H1 (cell line): ENCODE results near the gene KIAA0319L. TPM values are rescaled to one million over a fixed set of nuclear protein-coding genes. Genes with fewer than 3 reads are reported as not detected.

Experiments
- CTCF ChIA-PET: fragments of 300-600 bp; sonication (Branson Sonifier 250); formaldehyde crosslinking; loops from one replicate; lab custom pipeline; 2021; ENCODE audit not compliant: partially characterized antibody; lab: Charles Lee
- POLR2A ChIA-PET: fragments of 300-600 bp; sonication (Branson Sonifier 250); formaldehyde crosslinking; loops from one replicate; lab custom pipeline; 2021; ENCODE audit warnings: inconsistent platforms; ENCODE audit not compliant: partially characterized antibody; lab: Charles Lee
- DNase-seq, 2 experiments: peaks; one replicate each; pipeline versions ENCODE4 v3.0.0 to v3.0.0-alpha.2; 2010 to 2022; ENCODE audit warnings: low spot score in 2 of 2, low read depth in 1 of 2, mixed read lengths in 1 of 2
- FAIRE-seq: peaks from 2 replicates; lab custom pipeline; 2011; peaks lifted over from hg19 to GRCh38; lab: Jason Lieb, UNC
- H2AFZ ChIP-seq: 2 replicates; pipeline ENCODE4 v1.8.1; 2012; ENCODE audit warnings: low read length, inconsistent platforms
- H2AK5ac ChIP-seq: 2 replicates; pipeline ENCODE4 v1.6.1; 2013; ENCODE audit warnings: low read depth, low read length
- H2BK120ac ChIP-seq: replicated peaks from 2 replicates; pipeline ENCODE3; 2013; ENCODE audit warnings: low read depth, low read length, inconsistent platforms
- H2BK12ac ChIP-seq: 2 replicates; pipeline ENCODE4 v1.6.1; 2013; ENCODE audit warnings: low read depth, low read length
- H2BK15ac ChIP-seq: 2 replicates; pipeline ENCODE4 v1.6.1; 2013; ENCODE audit warnings: low read length
- H2BK20ac ChIP-seq: 2 replicates; pipeline ENCODE4 v1.6.1; 2013; ENCODE audit warnings: low read length
- H2BK5ac ChIP-seq: 2 replicates; pipeline ENCODE4 v1.6.1; 2013; ENCODE audit warnings: low read depth, low read length
- H3K14ac ChIP-seq: 2 replicates; pipeline ENCODE4 v1.6.1; 2013; ENCODE audit warnings: inconsistent platforms; ENCODE audit not compliant: insufficient read length
- H3K18ac ChIP-seq: 2 replicates; pipeline ENCODE4 v1.6.1; 2013; ENCODE audit warnings: low read length; ENCODE audit errors: extremely low read depth
- H3K23ac ChIP-seq: 2 replicates; pipeline ENCODE4 v1.6.1; 2013; ENCODE audit warnings: inconsistent platforms; ENCODE audit not compliant: insufficient read length
- H3K23me2 ChIP-seq: 2 replicates; pipeline ENCODE4 v1.6.1; 2013; ENCODE audit warnings: low read depth, low read length
- H3K27ac ChIP-seq: 2 replicates; pipeline ENCODE4 v1.6.1; 2011; ENCODE audit warnings: low read depth, low read length, inconsistent platforms
- H3K27me3 ChIP-seq, 4 experiments: replicated peaks in 1 of 4; 1 replicate in 1 of 4; 2 replicates in 3 of 4; pipeline versions ENCODE4 v1.6.1 to v1.8.1; 2011 to 2013; ENCODE audit warnings: low read length in 3 of 4, mild to moderate bottlenecking in 3 of 4, inconsistent platforms in 2 of 4, mixed read lengths in 2 of 4, moderate library complexity in 1 of 4; ENCODE audit not compliant: control insufficient read depth in 3 of 4, insufficient read depth in 3 of 4; ENCODE audit errors: extremely low read depth in 1 of 4
- H3K36me3 ChIP-seq, 4 experiments: 2 replicates each; pipeline versions ENCODE4 v1.6.1 to v1.8.1; 2011 to 2013; ENCODE audit warnings: mild to moderate bottlenecking in 4 of 4, low read length in 3 of 4, moderate library complexity in 2 of 4, control low read depth in 1 of 4, inconsistent platforms in 1 of 4; ENCODE audit not compliant: insufficient read depth in 4 of 4, control insufficient read depth in 2 of 4
- H3K4ac ChIP-seq: replicated peaks from 2 replicates; pipeline ENCODE3; 2013; ENCODE audit warnings: low read length, low read depth, mixed read lengths, inconsistent platforms; ENCODE audit not compliant: insufficient read length
- H3K4me1 ChIP-seq, 4 experiments: replicated peaks in 1 of 4; 1 replicate in 1 of 4; 2 replicates in 3 of 4; pipeline versions ENCODE4 v1.6.1 to v1.8.1; 2011 to 2013; ENCODE audit warnings: low read length in 3 of 4, inconsistent platforms in 2 of 4, mixed read lengths in 1 of 4; ENCODE audit not compliant: insufficient read depth in 4 of 4, control insufficient read depth in 3 of 4
- H3K4me2 ChIP-seq, 2 experiments: 2 replicates each; pipeline versions ENCODE4 v1.6.1 to v1.8.1; 2011 to 2013; ENCODE audit warnings: low read depth in 2 of 2, low read length in 2 of 2, control low read depth in 1 of 2, inconsistent platforms in 1 of 2, mild to moderate bottlenecking in 1 of 2; ENCODE audit not compliant: insufficient read depth in 1 of 2
- H3K4me3 ChIP-seq, 4 experiments: fragments of 200-600, 300-600 bp in 1 of 4; sonication (generic), shearing (Covaris generic), sonication (Bioruptor Twin) in 1 of 4; 2 replicates each; pipeline versions ENCODE4 v1.5.1 to v1.8.1; 2011 to 2016; ENCODE audit warnings: low read length in 4 of 4, low read depth in 3 of 4, control low read depth in 2 of 4, inconsistent platforms in 2 of 4, mild to moderate bottlenecking in 2 of 4, mixed read lengths in 1 of 4, moderate library complexity in 1 of 4; ENCODE audit not compliant: insufficient read depth in 2 of 4; ENCODE audit errors: extremely low read depth in 1 of 4
- H3K56ac ChIP-seq: replicated peaks from 2 replicates; pipeline ENCODE3; 2013; ENCODE audit warnings: low read depth, mild to moderate bottlenecking, mixed read lengths, low read length, inconsistent platforms; ENCODE audit not compliant: insufficient read length
- H3K79me1 ChIP-seq: 2 replicates; pipeline ENCODE4 v1.6.1; 2013; ENCODE audit warnings: low read depth, low read length, control low read depth
- H3K79me2 ChIP-seq, 2 experiments: 2 replicates each; pipeline versions ENCODE4 v1.6.1 to v1.8.1; 2012 to 2013; ENCODE audit warnings: low read length in 2 of 2, mild to moderate bottlenecking in 2 of 2, inconsistent platforms in 1 of 2; ENCODE audit not compliant: insufficient read depth in 2 of 2, control insufficient read depth in 1 of 2
- H3K9ac ChIP-seq, 4 experiments: replicated peaks in 1 of 4; 1 replicate in 1 of 4; 2 replicates in 3 of 4; pipeline versions ENCODE4 v1.6.1 to v1.8.1; 2011 to 2013; ENCODE audit warnings: low read depth in 3 of 4, low read length in 3 of 4, control low read depth in 2 of 4, mild to moderate bottlenecking in 2 of 4, moderate library complexity in 2 of 4, inconsistent platforms in 1 of 4; ENCODE audit errors: extremely low read depth in 1 of 4
- H3K9me3 ChIP-seq, 2 experiments: 2 replicates each; pipeline versions ENCODE4 v1.6.1 to v1.8.1; 2012 to 2013; ENCODE audit warnings: mild to moderate bottlenecking in 2 of 2, moderate library complexity in 2 of 2, control low read depth in 1 of 2, inconsistent platforms in 1 of 2, low read depth in 1 of 2, low read length in 1 of 2, mixed read lengths in 1 of 2; ENCODE audit not compliant: insufficient read depth in 2 of 2
- H4K20me1 ChIP-seq, 2 experiments: replicated peaks in 1 of 2; 2 replicates each; pipeline versions ENCODE3 to v1.8.1; 2011 to 2013; ENCODE audit warnings: inconsistent platforms in 2 of 2, low read length in 2 of 2, mild to moderate bottlenecking in 1 of 2; ENCODE audit not compliant: insufficient read depth in 2 of 2, control insufficient read depth in 1 of 2
- H4K5ac ChIP-seq: 2 replicates; pipeline ENCODE4 v1.6.1; 2013; ENCODE audit warnings: low read length, low read depth, mixed read lengths, inconsistent platforms; ENCODE audit not compliant: insufficient read length
- H4K8ac ChIP-seq: 2 replicates; pipeline ENCODE4 v1.8.0; 2013; ENCODE audit warnings: mild to moderate bottlenecking, moderate library complexity, low read length, inconsistent platforms; ENCODE audit not compliant: insufficient read depth; ENCODE audit errors: extremely low read depth
- H4K91ac ChIP-seq: replicated peaks from 2 replicates; pipeline ENCODE3; 2013; ENCODE audit warnings: low read length, mixed read lengths, inconsistent platforms; ENCODE audit not compliant: insufficient read length
- CEBPB ChIP-seq: IDR thresholded peaks from 2 replicates; pipeline ENCODE4 v1.6.1; 2012; ENCODE audit warnings: low read depth, low read length
- EGR1 ChIP-seq: IDR thresholded peaks from 2 replicates; pipeline ENCODE4 v1.6.1; 2011; ENCODE audit warnings: low read depth, low read length, borderline replicate concordance
- GABPA ChIP-seq: IDR thresholded peaks from 2 replicates; pipeline ENCODE4 v1.6.1; 2011; ENCODE audit warnings: mild to moderate bottlenecking, low read length, moderate library complexity, borderline replicate concordance; ENCODE audit not compliant: insufficient read depth
- NRF1 ChIP-seq: IDR thresholded peaks from 2 replicates; pipeline ENCODE4 v1.6.1; 2011; ENCODE audit warnings: mild to moderate bottlenecking, low read depth, low read length, improper control_type of control experiment
- POLR2AphosphoS5 ChIP-seq: IDR thresholded peaks from 2 replicates; pipeline ENCODE4 v1.6.1; 2011; ENCODE audit warnings: low read depth, low read length
- RFX5 ChIP-seq: IDR thresholded peaks from 2 replicates; pipeline ENCODE4 v1.6.1; 2011; ENCODE audit warnings: low read depth, low read length, improper control_type of control experiment, borderline replicate concordance
- RXRA ChIP-seq: IDR thresholded peaks from 2 replicates; pipeline ENCODE4 v1.6.1; 2011; ENCODE audit warnings: low read depth, mild to moderate bottlenecking, low read length, moderate library complexity; ENCODE audit not compliant: insufficient read depth
- SIN3A ChIP-seq, 2 experiments: IDR thresholded peaks in 1 of 2; conservative IDR thresholded peaks in 1 of 2; 2 replicates each; pipeline ENCODE4 v1.6.1; 2011 to 2012; ENCODE audit warnings: low read length in 2 of 2, improper control_type of control experiment in 1 of 2, low read depth in 1 of 2, mild to moderate bottlenecking in 1 of 2
- SP1 ChIP-seq: IDR thresholded peaks from 2 replicates; pipeline ENCODE4 v1.6.1; 2011; ENCODE audit warnings: low read depth, low read length
- TAF7 ChIP-seq: optimal IDR thresholded peaks from 2 replicates; pipeline ENCODE3; 2011; ENCODE audit warnings: low read depth, mild to moderate bottlenecking, inconsistent platforms, low read length, moderate library complexity, borderline replicate concordance
- WGBS, 2 experiments: shearing (Covaris generic) in 1 of 2; methylation state at CpG; one replicate each; pipeline versions ENCODE4 v1.1.6 to v1.1.7; 2013 to 2015; ENCODE audit warnings: low lambda C conversion rate in 2 of 2, mixed read lengths in 2 of 2, inconsistent platforms in 1 of 2, low coverage in 1 of 2, missing lambda C conversion rate in 1 of 2; ENCODE audit not compliant: insufficient replicate concordance in 2 of 2, insufficient coverage in 1 of 2, insufficient read length in 1 of 2; ENCODE audit errors: extremely low coverage in 1 of 2, missing lambda C conversion rate in 1 of 2; 5-methylcytosine and 5-hydroxymethylcytosine counted together
- polyA plus RNA-seq, 7 experiments: library from polyadenylated mRNA; depleted of rRNA in 3 of 7; stranded (reverse) in 5 of 7; unstranded in 2 of 7; fragments of >200 nt in 5 of 7; fragments of 200-250 nt in 2 of 7; gene quantifications; 1 replicate in 5 of 7; 2 replicates in 1 of 7; 4 replicates in 1 of 7; pipeline versions ENCODE4 v1.2.1 to v1.2.3, GENCODE V29; 2011 to 2013; ENCODE audit warnings: missing spikeins in 2 of 7, mixed read lengths in 2 of 7
- total RNA-seq: library from RNA; stranded (reverse); fragmentation: NEBNext Ultra II Directional; extraction: Animal tissue kit (Norgen Biotek cat#: 25700); gene quantifications from 2 replicates; pipeline ENCODE4 v1.2.1, GENCODE V29; 2021

KIAA0319L gene
- total and polyA plus RNA-seq, 2 of the 8 experiments (the other 6 are each of a cell fraction or from before 2014, with no cell fraction given): 40.1 to 55.7 TPM

DNA sequence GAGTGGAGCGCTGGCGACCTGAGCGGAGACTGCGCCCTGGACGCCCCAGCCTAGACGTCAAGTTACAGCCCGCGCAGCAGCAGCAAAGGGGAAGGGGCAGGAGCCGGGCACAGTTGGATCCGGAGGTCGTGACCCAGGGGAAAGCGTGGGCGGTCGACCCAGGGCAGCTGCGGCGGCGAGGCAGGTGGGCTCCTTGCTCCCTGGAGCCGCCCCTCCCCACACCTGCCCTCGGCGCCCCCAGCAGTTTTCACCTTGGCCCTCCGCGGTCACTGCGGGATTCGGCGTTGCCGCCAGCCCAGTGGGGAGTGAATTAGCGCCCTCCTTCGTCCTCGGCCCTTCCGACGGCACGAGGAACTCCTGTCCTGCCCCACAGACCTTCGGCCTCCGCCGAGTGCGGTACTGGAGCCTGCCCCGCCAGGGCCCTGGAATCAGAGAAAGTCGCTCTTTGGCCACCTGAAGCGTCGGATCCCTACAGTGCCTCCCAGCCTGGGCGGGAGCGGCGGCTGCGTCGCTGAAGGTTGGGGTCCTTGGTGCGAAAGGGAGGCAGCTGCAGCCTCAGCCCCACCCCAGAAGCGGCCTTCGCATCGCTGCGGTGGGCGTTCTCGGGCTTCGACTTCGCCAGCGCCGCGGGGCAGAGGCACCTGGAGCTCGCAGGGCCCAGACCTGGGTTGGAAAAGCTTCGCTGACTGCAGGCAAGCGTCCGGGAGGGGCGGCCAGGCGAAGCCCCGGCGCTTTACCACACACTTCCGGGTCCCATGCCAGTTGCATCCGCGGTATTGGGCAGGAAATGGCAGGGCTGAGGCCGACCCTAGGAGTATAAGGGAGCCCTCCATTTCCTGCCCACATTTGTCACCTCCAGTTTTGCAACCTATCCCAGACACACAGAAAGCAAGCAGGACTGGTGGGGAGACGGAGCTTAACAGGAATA, 20.1 kb upstream of the KIAA0319L start:
- Histone ChIP-seq H3K23me2 (peaks cover 25% of the 10 kb centered on the region), H4K5ac (no peak overlapping the region), H3K4me1 (peaks cover 7 to 20% (median 15%) of the 10 kb centered on the region in 4 experiments), H4K91ac (no peak overlapping the region), H2BK120ac (no peak overlapping the region), H3K27ac (no peak overlapping the region), H4K8ac (peak overlapping the region; percentile 39; the same call in 1 of the 2 replicates), H3K4me2 (peak overlapping the region; percentile 83 to 88), H2BK15ac (peak overlapping the region; percentile 72; the same call in 1 of the 2 replicates), H3K18ac (peak overlapping the region; percentile 57), H3K36me3 (peaks cover 0 to 11% (median 0%) of the 10 kb centered on the region in 4 experiments; a peak in 1 of 8 replicates), H3K56ac (no peak overlapping the region), H2AFZ (no peak overlapping the region), H2AK5ac (no peak overlapping the region), H2BK5ac (peak overlapping the region; percentile 44; the same call in 1 of the 2 replicates), H3K23ac (no peak overlapping the region), H2BK12ac (peak overlapping the region; percentile 80; the same call in 1 of the 2 replicates), H3K79me1 (no peaks in the 10 kb centered on the region), H3K4ac (no peak overlapping the region), H3K9ac (no peak overlapping the region), H3K4me3 (peak overlapping the region; percentile 30 to 58 (median 46)), H3K79me2 (no peaks in the 10 kb centered on the region), H3K14ac (no peak overlapping the region), H3K27me3 (peaks cover 60 to 69% (median 67%) of the 10 kb centered on the region in 4 experiments), H4K20me1 (peaks cover 0 to 18% of the 10 kb centered on the region in 2 experiments), H3K9me3 (no peaks in the 10 kb centered on the region), H2BK20ac (no peak overlapping the region)
- ChIA-PET POLR2A (interaction anchor here (0.6 to 1.7 kb wide), 8 partner anchors 9 to 201 kb away, joined by 3 to 6 read pairs (median 4); partner anchors contain the start of gene CLSPN), CTCF (interaction anchor here (0.6 to 8.5 kb wide), 9 partner anchors 11 to 235 kb away, joined by 3 to 81 read pairs (median 4); partner anchors contain the start of gene C1orf216)
- peak in 1 of 2 experiments; percentile 79 for DNase-seq
- WGBS, 2 experiments: 2% methylated on average over 69 of the region's 70 CpGs; no CpG with 5 or more reads in 1 of the 2 experiments
- FAIRE-seq: peak; percentile 13
- TF ChIP-seq NRF1: no peak
- TF ChIP-seq GABPA: no peak
- no peak for TF ChIP-seq SP1
- TF ChIP-seq RXRA: no peak
- TF ChIP-seq CEBPB: no peak
- TF ChIP-seq RFX5: no peak
- TF ChIP-seq EGR1: peak; percentile 78; the same call in 1 of the 2 replicates
- no peak for TF ChIP-seq SIN3A (conservative IDR thresholded peaks at IDR 0.05 in 1 of 2, IDR thresholded peaks at IDR 0.05 in 1 of 2; ENCODE audit: low read depth in 1 of 2, low read length in 2 of 2)
- TF ChIP-seq POLR2AphosphoS5: no peak
- no peak for TF ChIP-seq TAF7
